ENCODE results near the gene COL4A3. TPM values are rescaled to one million over a fixed set of nuclear protein-coding genes. Genes with fewer than 3 reads are reported as not detected.

COL4A3 gene
- total and polyA plus RNA-seq, 9 of the 15 experiments (the other 6 are each of a cell fraction or from before 2014, with no cell fraction given), result not detected

DNA sequence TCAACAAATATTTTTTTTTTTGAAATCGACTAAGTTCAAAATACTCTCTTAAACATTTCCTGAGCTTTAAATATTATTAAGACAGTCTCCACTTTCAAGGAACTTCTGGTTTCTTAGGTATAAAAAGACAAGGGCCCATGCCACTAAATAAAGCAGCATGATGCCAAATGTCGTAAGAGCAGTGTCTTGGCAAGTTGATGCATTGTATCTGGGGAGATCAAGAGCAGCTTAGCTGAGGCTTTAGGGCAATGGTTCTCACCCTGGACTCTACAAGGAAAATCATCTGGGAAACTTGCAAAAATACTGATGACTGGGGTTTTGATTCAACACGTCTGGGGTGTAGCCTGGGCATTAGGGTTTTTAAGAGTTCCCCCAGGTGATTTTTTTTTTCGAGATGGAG, 41.3 kb downstream of the COL4A3 start:
- H3K27me3 ChIP-seq (ENCODE audit: control insufficient read depth in 2 of 2, insufficient read depth in 2 of 2, low read length in 2 of 2), result no peaks in the 10 kb centered on the region
- H2AFZ ChIP-seq (ENCODE audit: low read depth, low read length), result no peak overlapping the region
- WGBS (ENCODE audit: insufficient coverage, low coverage, missing lambda C conversion rate), result 0% methylated on average over 3 of the region's 4 CpGs
- intact Hi-C loops (cut with micrococcal nuclease) (no loop called here), in situ Hi-C loops (cut with MboI) (no loop called here)
- H3K9ac ChIP-seq (ENCODE audit: insufficient read depth in 1 of 2, low read depth in 2 of 2, low read length in 2 of 2), result no peak overlapping the region
- TF ChIP-seq, protein P1, sequence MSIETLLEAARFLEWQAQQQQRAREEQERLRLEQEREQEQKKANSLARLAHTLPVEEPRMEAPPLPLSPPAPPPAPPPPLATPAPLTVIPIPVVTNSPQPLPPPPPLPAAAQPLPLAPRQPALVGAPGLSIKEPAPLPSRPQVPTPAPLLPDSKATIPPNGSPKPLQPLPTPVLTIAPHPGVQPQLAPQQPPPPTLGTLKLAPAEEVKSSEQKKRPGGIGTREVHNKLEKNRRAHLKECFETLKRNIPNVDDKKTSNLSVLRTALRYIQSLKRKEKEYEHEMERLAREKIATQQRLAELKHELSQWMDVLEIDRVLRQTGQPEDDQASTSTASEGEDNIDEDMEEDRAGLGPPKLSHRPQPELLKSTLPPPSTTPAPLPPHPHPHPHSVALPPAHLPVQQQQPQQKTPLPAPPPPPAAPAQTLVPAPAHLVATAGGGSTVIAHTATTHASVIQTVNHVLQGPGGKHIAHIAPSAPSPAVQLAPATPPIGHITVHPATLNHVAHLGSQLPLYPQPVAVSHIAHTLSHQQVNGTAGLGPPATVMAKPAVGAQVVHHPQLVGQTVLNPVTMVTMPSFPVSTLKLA (conservative IDR thresholded peaks at IDR 0.05), result no peak
- TF ChIP-seq ZNF133 (CRISPR knock-in tag; IDR thresholded peaks at IDR 0.05), result no peak
- TF ChIP-seq TEAD2 (tag; IDR thresholded peaks at IDR 0.05), result no peak
- TF ChIP-seq ASH1L (IDR thresholded peaks at IDR 0.05; ENCODE audit: borderline replicate concordance, low read depth, partially characterized antibody), result no peak
- TF ChIP-seq, protein P2, sequence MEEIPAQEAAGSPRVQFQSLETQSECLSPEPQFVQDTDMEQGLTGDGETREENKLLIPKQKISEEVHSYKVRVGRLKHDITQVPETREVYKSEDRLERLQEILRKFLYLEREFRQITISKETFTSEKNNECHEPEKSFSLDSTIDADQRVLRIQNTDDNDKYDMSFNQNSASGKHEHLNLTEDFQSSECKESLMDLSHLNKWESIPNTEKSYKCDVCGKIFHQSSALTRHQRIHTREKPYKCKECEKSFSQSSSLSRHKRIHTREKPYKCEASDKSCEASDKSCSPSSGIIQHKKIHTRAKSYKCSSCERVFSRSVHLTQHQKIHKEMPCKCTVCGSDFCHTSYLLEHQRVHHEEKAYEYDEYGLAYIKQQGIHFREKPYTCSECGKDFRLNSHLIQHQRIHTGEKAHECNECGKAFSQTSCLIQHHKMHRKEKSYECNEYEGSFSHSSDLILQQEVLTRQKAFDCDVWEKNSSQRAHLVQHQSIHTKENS (CRISPR knock-in tag; IDR thresholded peaks at IDR 0.05), result no peak
- no peak for TF ChIP-seq NR2C2 (CRISPR knock-in tag; IDR thresholded peaks at IDR 0.05)
- no peak for TF ChIP-seq NR2C2 (tag; IDR thresholded peaks at IDR 0.05)
- no peak for TF ChIP-seq SMARCA5 (IDR thresholded peaks at IDR 0.05)
- TF ChIP-seq, protein P3, sequence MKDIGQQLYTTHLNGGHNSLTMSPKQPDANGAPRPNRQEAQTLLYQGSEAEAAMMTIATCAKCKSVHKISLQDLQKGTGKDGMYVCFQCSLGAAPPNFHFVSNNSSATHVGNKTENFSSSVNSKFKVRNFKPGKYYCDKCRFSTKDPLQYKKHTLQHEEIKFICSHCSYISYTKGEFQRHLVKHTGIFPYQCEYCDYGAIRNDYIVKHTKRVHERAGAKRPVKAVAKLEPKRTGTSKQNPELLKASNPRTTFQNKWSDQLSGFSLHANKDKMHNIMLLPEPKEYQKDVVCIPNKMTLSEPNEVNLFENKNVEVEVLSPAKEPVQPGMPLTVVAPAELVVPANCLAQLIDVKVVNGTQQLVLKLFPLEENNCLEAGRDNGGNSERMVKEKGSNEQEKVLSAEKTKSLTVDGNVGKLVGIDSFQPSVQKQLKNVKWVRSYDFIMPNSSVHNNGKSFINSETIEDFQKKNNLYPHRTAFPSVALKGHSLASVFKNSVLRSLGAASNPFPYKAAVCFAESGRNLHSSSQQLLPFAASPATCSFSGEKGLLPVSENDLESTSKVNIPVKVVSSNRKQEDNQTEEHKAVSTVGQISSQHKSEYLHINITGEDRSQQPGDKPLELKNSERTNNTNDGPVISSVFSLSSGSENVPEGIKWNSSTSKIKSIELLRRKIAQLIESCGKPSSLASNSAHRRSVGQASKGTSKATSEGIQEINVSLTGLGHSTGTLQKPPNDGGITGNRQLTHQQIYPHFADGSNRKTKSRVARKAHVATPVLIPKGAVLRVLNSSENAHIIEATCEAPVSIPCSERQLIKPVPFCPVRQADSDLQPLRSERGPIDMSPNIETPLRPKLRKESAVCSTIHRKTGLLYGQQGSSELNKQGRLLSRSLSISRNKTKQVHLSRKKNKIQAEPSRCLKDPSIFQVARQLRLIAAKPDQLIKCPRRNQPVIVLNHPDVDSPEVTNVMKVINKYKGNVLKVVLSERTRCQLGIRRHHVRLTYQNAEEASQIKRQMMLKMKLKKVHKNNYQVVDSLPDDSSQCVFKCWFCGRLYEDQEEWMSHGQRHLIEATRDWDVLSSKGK (CRISPR knock-in tag; IDR thresholded peaks at IDR 0.05), result no peak
- TF ChIP-seq TAF9B (IDR thresholded peaks at IDR 0.05; ENCODE audit: partially characterized antibody), result no peak
- no peak for TF ChIP-seq GATAD2B (IDR thresholded peaks at IDR 0.05; ENCODE audit: borderline replicate concordance)
- no peak for TF ChIP-seq EP300 (IDR thresholded peaks at IDR 0.05; ENCODE audit: low read length)
- no peak for TF ChIP-seq ZNF707 (CRISPR knock-in tag; conservative IDR thresholded peaks at IDR 0.05)
- no peak for TF ChIP-seq CREBBP (IDR thresholded peaks at IDR 0.05; ENCODE audit: low read depth, low read length)
- TF ChIP-seq CREM (IDR thresholded peaks at IDR 0.05; ENCODE audit: low read depth), result no peak
- TF ChIP-seq, protein P4, sequence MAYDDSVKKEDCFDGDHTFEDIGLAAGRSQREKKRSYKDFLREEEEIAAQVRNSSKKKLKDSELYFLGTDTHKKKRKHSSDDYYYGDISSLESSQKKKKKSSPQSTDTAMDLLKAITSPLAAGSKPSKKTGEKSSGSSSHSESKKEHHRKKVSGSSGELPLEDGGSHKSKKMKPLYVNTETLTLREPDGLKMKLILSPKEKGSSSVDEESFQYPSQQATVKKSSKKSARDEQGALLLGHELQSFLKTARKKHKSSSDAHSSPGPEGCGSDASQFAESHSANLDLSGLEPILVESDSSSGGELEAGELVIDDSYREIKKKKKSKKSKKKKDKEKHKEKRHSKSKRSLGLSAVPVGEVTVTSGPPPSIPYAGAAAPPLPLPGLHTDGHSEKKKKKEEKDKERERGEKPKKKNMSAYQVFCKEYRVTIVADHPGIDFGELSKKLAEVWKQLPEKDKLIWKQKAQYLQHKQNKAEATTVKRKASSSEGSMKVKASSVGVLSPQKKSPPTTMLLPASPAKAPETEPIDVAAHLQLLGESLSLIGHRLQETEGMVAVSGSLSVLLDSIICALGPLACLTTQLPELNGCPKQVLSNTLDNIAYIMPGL (CRISPR knock-in tag; IDR thresholded peaks at IDR 0.05), result no peak
- H3K4me1 ChIP-seq (replicated peaks in 1 of 2; ENCODE audit: control insufficient read depth in 2 of 2, insufficient read depth in 2 of 2, low read length in 2 of 2), result no peaks in the 10 kb centered on the region
- no peaks in the 10 kb centered on the region for H3K9me1 ChIP-seq (ENCODE audit: control insufficient read depth, insufficient read depth, low read length)
- H3K4me2 ChIP-seq (ENCODE audit: insufficient read depth, low read length), result no peak overlapping the region
- DNase-seq (ENCODE audit: extremely low read depth in 1 of 4, low spot score in 3 of 4) (no peak), ATAC-seq (no peak), FAIRE-seq (no peak)
- H3K27ac ChIP-seq (ENCODE audit: extremely low read depth, low read depth, low read length), result no peak overlapping the region
- no peaks in the 10 kb centered on the region for H3K79me2 ChIP-seq (ENCODE audit: control insufficient read depth, insufficient read depth, low read length)
- ChIA-PET POLR2A (no interaction called here), CTCF (ENCODE audit: low intra/inter-chr PET ratio) (no interaction called here)
- H3K9me3 ChIP-seq (replicated peaks; ENCODE audit: control insufficient read depth, insufficient read depth, low read depth, low read length), result no peaks in the 10 kb centered on the region
- BruUV-seq (replicated peaks), result no TSS peak
- no peaks in the 10 kb centered on the region for H3K36me3 ChIP-seq (ENCODE audit: control insufficient read depth, insufficient read depth, low read length)
- no peaks in the 10 kb centered on the region for H4K20me1 ChIP-seq (replicated peaks; ENCODE audit: control insufficient read depth, insufficient read depth, low read length)
- no peak overlapping the region for H3K4me3 ChIP-seq

Data from K562 (cell line).